AG04450 (cell line): ENCODE results near the gene VWA2. TPM values are rescaled to one million over a fixed set of nuclear protein-coding genes. Genes with fewer than 3 reads are reported as not detected.

ENCODE experiments used
- CTCF ChIA-PET: fragments of 300-600, 350-600 bp; formaldehyde crosslinking; extraction: SDS; loops from one replicate; lab custom pipeline; 2022; ENCODE audit warnings: antibody characterized with exemption, inconsistent platforms; lab: Charles Lee
- POLR2A ChIA-PET: fragments of 350-600 bp; formaldehyde crosslinking; extraction: SDS; loops from one replicate; lab custom pipeline; 2021; ENCODE audit warnings: antibody characterized with exemption, inconsistent platforms; lab: Yijun Ruan, JAX
- DNase-seq: peaks from one replicate; pipeline ENCODE4 v3.0.0-alpha.2; 2011; ENCODE audit warnings: low read depth, low spot score
- H3K27ac ChIP-seq: one replicate; pipeline ENCODE4 v1.5.1; 2012; ENCODE audit warnings: low read depth, low read length, control low read depth
- H3K27me3 ChIP-seq: one replicate; pipeline ENCODE4 v1.6.0; 2012; ENCODE audit warnings: low read length; ENCODE audit not compliant: control insufficient read depth, insufficient read depth
- H3K4me3 ChIP-seq: 2 replicates; pipeline ENCODE4 v1.5.1; 2011; ENCODE audit warnings: mild to moderate bottlenecking, low read depth, low read length, control low read depth
- H3K9me3 ChIP-seq: 2 replicates; pipeline ENCODE4 v1.5.1; 2012; ENCODE audit warnings: low read length; ENCODE audit not compliant: control insufficient read depth, insufficient read depth
- CTCF ChIP-seq: IDR thresholded peaks from 2 replicates; pipeline ENCODE4 v1.5.1; 2011; ENCODE audit warnings: low read depth, low read length, control low read depth, inconsistent platforms
- polyA plus RNA-seq: library from polyadenylated mRNA; depleted of rRNA; stranded (reverse); fragments of >200 nt; gene quantifications from 2 replicates; pipeline ENCODE4 v1.2.3, GENCODE V29; 2011

Gene VWA2
- polyA plus RNA-seq, 1 experiment = not detected

- no peak overlapping the region for H3K4me3 ChIP-seq
- TF ChIP-seq CTCF = no peak
- H3K9me3 ChIP-seq = peaks cover 3% of the 10 kb centered on the region; the same call in 1 of the 2 replicates
- peaks cover 21% of the 10 kb centered on the region for H3K27me3 ChIP-seq
- no peak overlapping the region for H3K27ac ChIP-seq
- ChIA-PET POLR2A (no interaction called here), CTCF (no interaction called here)
- no peak for DNase-seq
Measured at GRCh38 chr10:114281461-114281860, 42.4 kb downstream of the VWA2 start.

DNA sequence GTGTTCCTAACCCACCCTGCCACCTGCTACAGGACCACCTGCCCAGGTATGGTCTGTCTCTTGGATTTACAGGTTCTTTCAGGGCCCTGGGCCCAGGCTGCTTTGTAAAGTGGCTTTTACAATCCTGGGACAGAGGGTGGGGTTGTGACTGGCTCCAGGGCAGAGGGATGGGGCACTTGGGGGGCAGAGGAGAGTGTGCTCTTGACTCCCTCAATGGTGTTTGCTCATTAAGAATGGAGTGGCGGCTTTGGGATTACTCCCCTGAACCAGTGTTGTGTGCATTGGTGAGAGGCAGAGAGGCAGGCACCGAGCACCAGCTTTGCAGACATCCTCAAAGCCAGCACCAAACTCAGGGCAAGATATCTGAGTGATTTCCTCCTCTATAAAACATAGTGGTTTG is 43.5 kb downstream of the VWA2 start:
- no peak for DNase-seq
- ChIA-PET POLR2A (no interaction called here), CTCF (interaction anchor here (1.5 kb wide), 1 partner anchor 21 kb away, joined by 4 read pairs; no protein-coding TSS in a partner anchor)
- TF ChIP-seq CTCF = no peak
- H3K27ac ChIP-seq = no peak overlapping the region
- H3K9me3 ChIP-seq = peaks cover 3% of the 10 kb centered on the region; the same call in 1 of the 2 replicates
- H3K4me3 ChIP-seq = no peak overlapping the region
- peaks cover 21% of the 10 kb centered on the region for H3K27me3 ChIP-seq

DNA sequence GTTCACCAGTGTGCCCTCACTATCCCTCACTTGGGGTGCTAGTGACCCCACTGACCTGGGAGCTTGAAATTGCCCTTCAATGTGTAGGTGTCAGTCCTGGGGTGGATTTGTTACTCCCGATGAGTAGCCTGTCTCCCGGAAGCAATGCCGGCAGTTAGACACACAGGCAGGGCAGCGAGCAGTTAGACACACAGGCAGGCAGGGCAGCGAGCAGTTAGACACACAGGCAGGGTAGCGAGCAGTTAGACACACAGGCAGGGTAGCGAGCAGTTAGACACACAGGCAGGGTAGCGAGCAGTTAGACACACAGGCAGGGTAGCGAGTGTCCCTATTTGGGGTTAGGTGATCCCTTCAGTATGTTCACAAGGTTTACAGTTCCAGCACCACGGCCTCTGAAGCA is 44.0 kb downstream of the VWA2 start:
- DNase-seq = no peak
- POLR2A ChIA-PET = no interaction called here
- H3K4me3 ChIP-seq = no peak overlapping the region
- CTCF ChIA-PET = interaction anchor here (1.5 kb wide), 1 partner anchor 21 kb away, joined by 4 read pairs; no protein-coding TSS in a partner anchor
- peaks cover 3% of the 10 kb centered on the region; the same call in 1 of the 2 replicates for H3K9me3 ChIP-seq
- TF ChIP-seq CTCF = no peak
- H3K27ac ChIP-seq = no peak overlapping the region
- peaks cover 16% of the 10 kb centered on the region for H3K27me3 ChIP-seq

DNA sequence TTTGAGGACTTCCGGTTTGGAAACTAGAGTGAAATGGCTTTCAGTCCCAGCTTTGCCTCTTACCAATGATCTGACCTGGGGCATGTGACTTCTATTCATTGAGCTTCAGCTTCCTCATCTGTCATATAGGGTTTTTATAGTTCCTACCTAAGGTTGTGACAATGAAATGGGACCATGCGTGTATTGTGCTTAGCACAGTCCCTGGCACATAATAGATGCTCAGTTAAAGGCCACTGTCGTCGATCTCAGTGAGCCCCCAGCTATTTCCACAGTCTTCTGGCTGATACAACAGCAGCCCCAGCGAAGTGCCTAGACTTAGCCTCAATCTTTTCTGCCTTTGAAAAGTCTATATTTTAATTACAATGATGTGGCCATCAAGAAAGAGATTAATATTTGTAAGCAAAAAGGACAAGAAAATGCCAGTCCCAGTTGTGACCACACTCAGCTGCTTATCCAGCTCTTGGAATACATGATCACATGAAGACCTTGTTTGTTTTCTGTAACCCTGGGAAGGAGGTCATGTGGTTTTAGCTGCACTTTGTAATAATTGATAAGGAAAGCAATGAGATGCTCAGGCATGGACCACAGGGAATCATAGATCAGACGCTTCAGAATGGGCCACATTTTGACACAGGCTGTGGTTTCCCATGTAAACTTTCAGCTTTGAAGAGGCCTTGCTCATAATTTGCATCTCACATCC is 44.6 kb downstream of the VWA2 start:
- ChIA-PET POLR2A (no interaction called here), CTCF (interaction anchor here (1.5 kb wide), 1 partner anchor 20 kb away, joined by 4 read pairs; no protein-coding TSS in a partner anchor)
- Histone ChIP-seq H3K4me3 (no peak overlapping the region), H3K27me3 (peaks cover 14% of the 10 kb centered on the region), H3K27ac (no peak overlapping the region), H3K9me3 (peaks cover 3% of the 10 kb centered on the region; the same call in 1 of the 2 replicates)
- no peak for DNase-seq
- TF ChIP-seq CTCF = no peak

DNA sequence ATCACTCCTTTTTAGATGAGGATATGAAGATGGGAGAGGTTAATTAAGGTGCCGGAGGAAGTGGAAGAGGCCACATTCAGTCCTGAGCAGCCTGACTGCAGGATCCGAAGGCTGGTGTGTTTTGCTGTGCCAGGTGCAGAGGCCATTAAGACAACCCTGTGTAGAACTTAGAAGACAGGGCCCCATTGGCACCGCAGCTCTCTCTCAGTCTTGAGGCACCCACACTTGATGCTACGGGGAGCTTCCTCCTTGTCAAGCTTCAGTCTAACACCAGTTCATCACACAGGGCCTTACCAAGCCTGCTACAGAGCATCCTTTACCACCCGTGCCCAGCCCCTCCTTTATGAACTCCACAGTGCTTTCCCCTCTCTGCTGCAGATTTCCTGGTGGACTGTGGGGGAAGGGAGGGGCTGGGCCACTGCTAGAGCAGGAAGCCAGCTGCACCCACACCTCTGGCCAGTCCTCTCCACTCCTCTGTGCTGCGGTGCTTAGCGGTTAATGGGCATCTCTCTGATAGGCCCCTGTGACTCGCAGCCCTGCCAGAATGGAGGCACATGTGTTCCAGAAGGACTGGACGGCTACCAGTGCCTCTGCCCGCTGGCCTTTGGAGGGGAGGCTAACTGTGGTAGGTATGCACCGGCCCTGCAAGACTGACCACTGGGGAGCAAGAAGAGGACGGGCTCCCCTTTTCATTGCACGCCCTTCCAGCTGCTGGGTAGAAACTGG is 45.5 kb downstream of the VWA2 start:
- Histone ChIP-seq H3K27me3 (peaks cover 14% of the 10 kb centered on the region), H3K9me3 (peaks cover 3% of the 10 kb centered on the region; the same call in 1 of the 2 replicates), H3K27ac (no peak overlapping the region), H3K4me3 (no peak overlapping the region)
- TF ChIP-seq CTCF = no peak
- ChIA-PET CTCF (no interaction called here), POLR2A (no interaction called here)
- no peak for DNase-seq
